Lower leg skin (tissue), 4 donors: ENCODE results near the gene ALDH1A3. TPM values are rescaled to one million over a fixed set of nuclear protein-coding genes. Genes with fewer than 3 reads are reported as not detected.

Experiments used
- DNase-seq, 2 donors: peaks; one replicate each; pipeline ENCODE4 v3.0.0-alpha.2; 2019; ENCODE audit warnings: low spot score in 2 of 2
- H3K4me3 ChIP-seq: fragments of 200-600 bp; sonication (generic); 2 replicates; pipeline ENCODE4 v1.5.1; 2017; ENCODE audit warnings: mild to moderate bottlenecking, low read depth; ENCODE audit not compliant: poor library complexity, severe bottlenecking
- CTCF ChIP-seq, 3 donors: fragments of 450-650 bp; IDR thresholded peaks; one replicate each; pipeline ENCODE4 v1.5.1; 2016; ENCODE audit warnings: antibody characterized with exemption in 3 of 3, mild to moderate bottlenecking in 3 of 3, moderate library complexity in 2 of 3
- POLR2A ChIP-seq, 2 donors: fragments of 450-650 bp; IDR thresholded peaks; one replicate each; pipeline ENCODE4 v1.6.1; 2016 to 2017; ENCODE audit warnings: antibody characterized with exemption in 2 of 2, mild to moderate bottlenecking in 1 of 2, moderate library complexity in 1 of 2
- WGBS, 2 donors: methylation state at CpG; one replicate each; pipeline ENCODE4 v1.1.5; 2018; 5-methylcytosine and 5-hydroxymethylcytosine counted together
- intact Hi-C: fragments of 100-400 bp; cut with DNase I; formaldehyde crosslinking; loops from one replicate; pipeline ENCODE4 v1.15.0; 2023; ENCODE audit warnings: low total_unique reads
- total RNA-seq, 4 donors: library from RNA; depleted of rRNA; stranded (reverse); fragments of >200 nt; gene quantifications; one replicate each; pipeline ENCODE4 v1.1.0, GENCODE V29; 2016

Gene ALDH1A3
- total RNA-seq, 4 donors from 2014 or later, result 3.3 to 24.5 (median 8.7) TPM

DNA sequence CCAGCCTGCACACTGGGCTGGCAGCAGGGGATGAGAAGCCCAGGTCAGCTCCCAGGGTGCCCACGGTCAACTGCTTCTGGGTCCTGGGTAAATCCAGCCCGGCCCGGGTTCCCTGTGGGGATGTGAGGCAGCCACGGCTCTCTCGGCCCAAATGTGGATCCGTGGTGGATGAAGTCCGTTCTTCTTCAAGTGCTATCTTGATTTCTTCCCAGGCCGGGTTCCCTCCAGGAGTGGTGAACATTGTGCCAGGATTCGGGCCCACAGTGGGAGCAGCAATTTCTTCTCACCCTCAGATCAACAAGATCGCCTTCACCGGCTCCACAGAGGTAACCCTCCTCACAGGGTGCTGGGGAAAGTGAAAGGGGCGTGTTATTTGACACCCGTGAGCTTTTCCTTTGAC is 16.1 kb downstream of the ALDH1A3 start:
- peak in 1 of 2 donors; percentile 78 for DNase-seq
- 87 to 88% methylated on average over 11 to 13 of the region's 13 CpGs for WGBS, 2 donors
- intact Hi-C loops, result no loop called here

DNA sequence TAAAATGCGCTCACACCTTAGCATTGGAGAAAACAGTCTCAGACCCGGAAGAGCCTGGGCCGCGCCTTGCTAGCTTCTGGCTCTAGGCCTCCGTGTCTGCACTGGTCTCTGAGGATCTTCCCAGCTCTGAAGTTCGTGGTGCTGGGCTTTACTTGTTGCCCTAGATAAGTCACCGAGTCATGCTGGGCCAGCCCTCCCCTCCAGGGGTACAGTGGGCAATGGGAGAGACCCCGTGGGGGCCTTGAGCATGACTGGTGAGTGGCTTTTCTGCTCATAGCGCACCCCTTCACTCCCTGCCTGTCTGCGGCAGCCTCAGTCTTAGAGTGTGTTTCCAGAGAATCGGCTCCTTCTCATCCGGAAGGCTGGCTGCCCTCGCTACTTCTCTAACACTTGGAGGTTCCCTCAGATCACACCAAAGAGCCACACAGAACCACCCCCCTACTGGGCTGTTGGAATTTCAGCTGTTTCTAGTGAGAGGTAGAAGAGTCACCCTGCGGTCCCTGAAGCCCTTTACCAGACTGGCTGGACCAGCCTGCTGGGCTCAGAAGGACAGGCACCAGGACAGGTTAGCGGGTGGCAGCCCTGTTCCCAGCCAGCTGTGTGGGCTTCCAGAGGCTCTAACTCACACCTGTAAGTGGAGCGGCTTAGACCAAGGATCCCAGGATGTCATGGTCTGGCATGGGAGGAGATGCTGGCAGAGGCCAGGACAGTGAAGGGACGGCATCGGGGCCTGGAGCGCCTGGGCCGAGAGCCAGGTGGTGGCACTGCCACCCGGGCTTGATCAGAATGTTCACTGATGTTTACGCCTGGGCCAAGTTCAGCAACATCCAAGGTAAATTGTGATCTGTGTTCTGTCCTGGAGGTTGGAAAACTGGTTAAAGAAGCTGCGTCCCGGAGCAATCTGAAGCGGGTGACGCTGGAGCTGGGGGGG is 17.9 kb downstream of the ALDH1A3 start:
- intact Hi-C loops, result no loop called here
- H3K4me3 ChIP-seq, result no peak overlapping the region
- 79 to 82% methylated on average over 25 to 26 of the region's 26 CpGs for WGBS, 2 donors
- TF ChIP-seq POLR2A (IDR thresholded peaks at IDR 0.05) (no peak), CTCF (IDR thresholded peaks at IDR 0.05) (no peak)
- peak in 1 of 2 donors; percentile 79 for DNase-seq

More for the DNA sequence above, 16.1 kb downstream of the ALDH1A3 start:
- TF ChIP-seq CTCF (IDR thresholded peaks at IDR 0.05), result no peak
- TF ChIP-seq POLR2A (IDR thresholded peaks at IDR 0.05), result no peak
- H3K4me3 ChIP-seq, result no peak overlapping the region

DNA sequence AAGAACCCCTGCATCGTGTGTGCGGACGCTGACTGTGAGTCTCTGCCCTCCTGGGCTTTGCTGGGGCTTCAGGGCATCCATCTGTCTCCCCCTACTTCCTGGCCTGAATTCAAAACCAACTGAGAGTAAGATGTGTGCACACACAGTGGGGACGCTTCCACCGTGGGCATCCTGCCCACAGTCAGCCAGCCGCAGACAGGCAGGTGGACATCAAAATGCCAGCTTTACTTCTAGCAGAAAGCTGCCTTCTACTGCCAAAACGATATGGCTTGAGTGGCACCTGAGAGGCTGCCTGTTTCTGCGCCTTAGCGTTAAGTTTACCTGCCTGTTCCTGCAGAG is 18.5 kb downstream of the ALDH1A3 start:
- DNase-seq, result peak in 1 of 2 donors; percentile 79
- TF ChIP-seq CTCF (IDR thresholded peaks at IDR 0.05), result no peak
- TF ChIP-seq POLR2A (IDR thresholded peaks at IDR 0.05), result no peak
- intact Hi-C loops, result no loop called here
- 89 to 90% methylated on average over 9 of the region's 9 CpGs for WGBS, 2 donors
- H3K4me3 ChIP-seq, result no peak overlapping the region

- intact Hi-C loops, result no loop called here
- peak in 1 of 2 donors; percentile 37 for DNase-seq
- TF ChIP-seq CTCF (IDR thresholded peaks at IDR 0.05) (no peak), POLR2A (IDR thresholded peaks at IDR 0.05) (no peak)
- WGBS, 2 donors, result 78 to 81% methylated on average over 11 of the region's 11 CpGs
- H3K4me3 ChIP-seq, result no peak overlapping the region
Measured at GRCh38 chr15:100898661-100899462, 19.2 kb downstream of the ALDH1A3 start.

DNA sequence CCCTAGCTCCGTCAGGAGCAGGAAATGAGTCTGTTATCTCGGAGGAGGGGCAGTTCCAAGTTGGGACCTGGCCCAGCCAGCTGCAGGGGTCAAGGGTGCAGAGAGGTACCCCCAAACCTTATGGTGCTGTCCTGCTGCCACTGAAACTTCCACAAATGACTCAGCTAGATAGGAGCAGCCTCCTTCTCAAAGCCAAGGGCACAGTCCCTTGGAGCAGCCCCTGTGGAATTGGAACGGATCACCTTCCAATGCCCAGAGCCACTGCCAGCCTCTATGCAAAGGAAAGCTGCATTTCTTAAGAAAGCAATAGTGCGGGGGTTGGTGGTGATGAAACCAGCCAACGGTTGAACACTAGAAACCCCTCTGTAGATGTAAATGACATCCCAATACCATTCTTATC is 20.0 kb downstream of the ALDH1A3 start:
- 75 to 77% methylated on average over 5 of the region's 5 CpGs for WGBS, 2 donors
- intact Hi-C loops, result no loop called here
- no peak for TF ChIP-seq CTCF (IDR thresholded peaks at IDR 0.05)
- TF ChIP-seq POLR2A (IDR thresholded peaks at IDR 0.05), result no peak
- DNase-seq, result peak in 1 of 2 donors; percentile 53
- no peak overlapping the region for H3K4me3 ChIP-seq
